Sigmoid colon (tissue), 7 donors: ENCODE results near the gene CNKSR1. TPM values are rescaled to one million over a fixed set of nuclear protein-coding genes. Genes with fewer than 3 reads are reported as not detected.
A peak's percentile ranks its signal among the peaks of the same experiment; 100 is the strongest.

Experiments
- DNase-seq: peaks from one replicate; pipeline ENCODE4 v3.0.0-alpha.2; 2019
- H3K27ac ChIP-seq, 4 donors: fragments of 200-600 bp; sonication (generic); one replicate each; pipeline ENCODE4 v1.5.1; 2016 to 2019; ENCODE audit warnings: mild to moderate bottlenecking in 1 of 4
- H3K27me3 ChIP-seq, 3 donors: fragments of 200-600 bp; sonication (generic); one replicate each; pipeline ENCODE4 v1.5.1; 2019; ENCODE audit warnings: mild to moderate bottlenecking in 1 of 3
- H3K36me3 ChIP-seq, 4 donors: fragments of 200-600 bp; sonication (generic); one replicate each; pipeline ENCODE4 v1.5.1; 2016 to 2019
- H3K4me1 ChIP-seq, 4 donors: fragments of 200-600 bp; sonication (generic); one replicate each; pipeline ENCODE4 v1.5.1; 2017 to 2019
- H3K4me3 ChIP-seq, 4 donors: fragments of 200-600 bp; sonication (generic); one replicate each; pipeline ENCODE4 v1.5.1; 2017 to 2019; ENCODE audit warnings: mild to moderate bottlenecking in 2 of 4, moderate library complexity in 1 of 4
- H3K9me3 ChIP-seq, 4 donors: fragments of 200-600 bp in 3 of 4; sonication (generic) in 3 of 4; one replicate each; pipeline versions ENCODE4 v1.5.1 to v1.6.1; 2013 to 2019
- CTCF ChIP-seq, 4 experiments: fragments of 450-650 bp in 3 of 4; fragments of 200-600 bp in 1 of 4; IDR thresholded peaks; one replicate each; pipeline ENCODE4 v1.5.1; 2016 to 2019; ENCODE audit warnings: antibody characterized with exemption in 4 of 4, mild to moderate bottlenecking in 3 of 4, moderate library complexity in 2 of 4
- EP300 ChIP-seq, 4 donors: sonication (generic); formaldehyde crosslinking; IDR thresholded peaks; one replicate each; pipeline ENCODE4 v1.6.1; 2017; ENCODE audit warnings: antibody characterized with exemption in 4 of 4
- POLR2A ChIP-seq, 2 donors: fragments of 450-650 bp; IDR thresholded peaks; one replicate each; pipeline ENCODE4 v1.6.1; 2016; ENCODE audit warnings: antibody characterized with exemption in 2 of 2, mild to moderate bottlenecking in 2 of 2, moderate library complexity in 2 of 2
- POLR2AphosphoS5 ChIP-seq, 4 donors: sonication (generic); formaldehyde crosslinking; IDR thresholded peaks; one replicate each; pipeline ENCODE4 v1.6.1; 2017; ENCODE audit warnings: antibody characterized with exemption in 4 of 4
- WGBS, 2 donors: extraction: QIAGEN DNeasy Blood & Tissue Kit; methylation state at CpG; one replicate each; pipeline ENCODE4 v1.1.7; 2013; 5-methylcytosine and 5-hydroxymethylcytosine counted together
- intact Hi-C: fragments of 100-400 bp; cut with DNase I; formaldehyde crosslinking; loops from one replicate; pipeline ENCODE4 v1.15.1; 2023
- polyA plus RNA-seq, 3 donors: library from polyadenylated mRNA; stranded (reverse); fragments of 200-250 nt; gene quantifications; one replicate each; pipeline ENCODE4 v1.2.3, GENCODE V29; 2013
- total RNA-seq, 4 donors: library from RNA; depleted of rRNA; stranded (reverse); fragments of >200 nt; gene quantifications; one replicate each; pipeline ENCODE4 v1.1.0, GENCODE V29; 2016
- donor health status: healthy with polysubstance abuse.
- donor health status: Bipolar disorder and iron deficiency.
- donor health status: healthy.

CNKSR1 gene
- total and polyA plus RNA-seq, 7 donors, result 0.82 to 29.0 (median 9.3) TPM; not detected in 1

GRCh38 chr1:26215246-26215645, 38.0 kb downstream of the CNKSR1 start:
- H3K36me3 ChIP-seq, result no peaks in the 10 kb centered on the region
- intact Hi-C loops, result no loop called here
- H3K27ac ChIP-seq, result no peak overlapping the region
- H3K4me3 ChIP-seq, result no peak overlapping the region
- no peak for DNase-seq
- H3K4me1 ChIP-seq, result no peaks in the 10 kb centered on the region
- 52 to 55% methylated on average over 3 of the region's 3 CpGs for WGBS, 2 donors
- TF ChIP-seq EP300 (IDR thresholded peaks at IDR 0.05) (no peak), POLR2A (IDR thresholded peaks at IDR 0.05) (no peak), POLR2AphosphoS5 (IDR thresholded peaks at IDR 0.05) (no peak), CTCF (IDR thresholded peaks at IDR 0.05) (no peak)
- H3K9me3 ChIP-seq, result no peaks in the 10 kb centered on the region
- peaks cover 0 to 3% (median 0%) of the 10 kb centered on the region in 3 donors for H3K27me3 ChIP-seq

- peak; percentile 28 for DNase-seq
- Histone ChIP-seq H3K36me3 (no peaks in the 10 kb centered on the region), H3K4me3 (no peak overlapping the region), H3K27me3 (peaks cover 0 to 3% (median 0%) of the 10 kb centered on the region in 3 donors), H3K4me1 (no peaks in the 10 kb centered on the region), H3K9me3 (no peaks in the 10 kb centered on the region), H3K27ac (no peak overlapping the region)
- intact Hi-C loops, result no loop called here
- TF ChIP-seq CTCF (IDR thresholded peaks at IDR 0.05) (no peak), POLR2AphosphoS5 (IDR thresholded peaks at IDR 0.05) (no peak), EP300 (IDR thresholded peaks at IDR 0.05) (no peak), POLR2A (IDR thresholded peaks at IDR 0.05) (no peak)
- WGBS, 2 donors, result 18 to 69% methylated on average over 11 of the region's 11 CpGs
These were observed 41.7 kb downstream of the CNKSR1 start for GRCh38 chr1:26218906-26219494.

- Histone ChIP-seq H3K4me1 (peaks cover 0 to 6% (median 5%) of the 10 kb centered on the region in 4 donors), H3K27me3 (peaks cover 0 to 12% (median 6%) of the 10 kb centered on the region in 3 donors), H3K4me3 (no peak overlapping the region), H3K9me3 (no peaks in the 10 kb centered on the region), H3K36me3 (no peaks in the 10 kb centered on the region), H3K27ac (no peak overlapping the region)
- intact Hi-C loops, result no loop called here
- peak; percentile 22 for DNase-seq
- TF ChIP-seq POLR2A (IDR thresholded peaks at IDR 0.05), result no peak
- TF ChIP-seq EP300 (IDR thresholded peaks at IDR 0.05), result no peak
- no peak for TF ChIP-seq CTCF (IDR thresholded peaks at IDR 0.05)
- TF ChIP-seq POLR2AphosphoS5 (IDR thresholded peaks at IDR 0.05), result no peak
- WGBS, 2 donors, result 74 to 82% methylated on average over 27 of the region's 27 CpGs
These were observed 43.1 kb downstream of the CNKSR1 start for GRCh38 chr1:26220199-26220912.

GRCh38 chr1:26221094-26221493, 43.8 kb downstream of the CNKSR1 start:
- peaks cover 2 to 19% (median 12%) of the 10 kb centered on the region in 3 donors for H3K27me3 ChIP-seq
- no peak overlapping the region for H3K4me3 ChIP-seq
- no peak for TF ChIP-seq POLR2AphosphoS5 (IDR thresholded peaks at IDR 0.05)
- TF ChIP-seq EP300 (IDR thresholded peaks at IDR 0.05), result no peak
- no peak for TF ChIP-seq CTCF (IDR thresholded peaks at IDR 0.05)
- no peak for TF ChIP-seq POLR2A (IDR thresholded peaks at IDR 0.05)
- peaks cover 0 to 11% (median 10%) of the 10 kb centered on the region in 4 donors for H3K4me1 ChIP-seq
- intact Hi-C loops, result no loop called here
- H3K27ac ChIP-seq, result no peak overlapping the region
- no peak for DNase-seq
- WGBS, 2 donors, result 78 to 95% methylated on average over 2 of the region's 2 CpGs
- H3K36me3 ChIP-seq, result no peaks in the 10 kb centered on the region
- H3K9me3 ChIP-seq, result no peaks in the 10 kb centered on the region
